GM18502 (cell line): ENCODE measurements around the gene MAD1L1.

ENCODE experiments used
- ATAC-seq: cut with Tn5 transposase; IDR thresholded peaks from one replicate; pipeline ENCODE4 v1.9.1; 2021; ENCODE audit warnings: mild to moderate bottlenecking; ENCODE audit not compliant: unreplicated experiment, poor library complexity

Gene MAD1L1

DNA sequence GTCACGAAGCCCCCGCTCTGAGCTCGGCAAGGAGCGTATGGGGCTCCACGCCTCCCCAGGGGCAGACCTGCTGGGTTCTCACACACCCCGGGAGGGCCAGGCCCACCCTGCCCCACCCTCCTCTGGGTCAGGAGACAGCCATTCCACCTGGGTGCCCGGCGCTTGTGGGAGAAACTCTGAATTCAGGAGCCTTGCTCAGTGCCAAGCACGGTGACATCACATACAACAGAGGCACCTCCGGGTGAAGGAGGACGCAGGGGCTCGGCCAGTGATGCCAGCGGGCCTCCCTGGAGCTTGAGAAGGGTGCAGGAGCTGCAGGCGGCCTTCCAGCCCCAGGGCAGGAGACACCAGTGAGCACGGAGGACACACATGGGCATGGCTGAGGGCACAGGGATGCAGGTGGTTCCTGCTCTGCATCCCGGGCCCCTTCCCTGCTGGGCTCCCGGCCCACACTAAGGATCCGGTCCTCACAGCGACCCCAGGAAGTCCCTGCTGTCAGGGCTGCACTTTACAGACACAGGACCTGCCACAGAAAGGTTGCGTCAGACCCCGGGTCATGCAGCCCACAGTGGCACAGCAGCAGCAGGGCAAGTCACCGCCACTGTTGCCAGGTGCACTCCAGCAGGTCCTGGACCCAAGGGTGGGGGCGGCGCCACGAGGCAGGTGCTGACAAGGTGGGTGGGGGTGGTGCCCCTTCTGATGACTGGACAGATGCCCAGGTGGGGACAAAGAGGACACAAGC is 108.0 kb downstream of the MAD1L1 start:
- no peak for ATAC-seq

DNA sequence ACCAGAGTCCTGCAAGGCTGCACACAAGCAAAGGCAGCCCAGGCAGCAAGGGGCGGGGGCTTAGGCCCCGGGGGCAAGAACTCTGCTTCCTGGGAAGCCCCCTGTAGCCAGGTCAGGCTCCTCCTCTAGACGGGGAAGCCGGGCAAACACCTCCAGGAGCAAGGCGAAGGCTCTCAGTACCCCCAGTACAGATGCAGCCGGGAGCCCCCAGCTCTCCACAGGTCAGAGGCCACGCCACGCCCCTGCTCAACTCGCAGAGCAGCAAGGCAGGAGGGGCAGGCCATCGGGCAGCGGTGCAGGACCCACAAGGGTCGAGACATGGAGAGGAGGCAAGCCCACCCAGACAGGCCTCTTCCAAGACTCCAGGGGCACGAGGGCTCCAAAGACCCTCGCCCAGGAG is 108.8 kb downstream of the MAD1L1 start:
- no peak for ATAC-seq

DNA sequence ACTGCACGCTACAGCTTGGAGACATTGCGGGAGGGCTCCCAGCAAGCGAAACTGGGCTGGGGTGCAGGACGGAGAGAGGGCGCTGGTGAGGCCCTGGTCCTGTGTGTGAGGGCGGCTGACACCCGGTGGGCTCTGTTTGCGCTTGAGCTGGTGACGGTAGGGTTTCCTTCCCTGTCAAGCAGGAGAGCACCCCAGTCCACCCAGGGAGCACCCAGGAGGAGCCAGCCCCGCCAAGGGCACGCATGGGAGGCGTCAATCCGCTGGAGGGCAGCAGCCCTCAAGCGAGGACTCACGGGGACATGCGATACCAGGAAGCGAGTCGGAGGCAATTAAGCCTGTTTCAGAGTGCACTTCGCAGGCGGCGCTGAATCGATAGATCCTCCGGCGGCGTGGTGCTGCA is 109.4 kb downstream of the MAD1L1 start:
- ATAC-seq = no peak

DNA sequence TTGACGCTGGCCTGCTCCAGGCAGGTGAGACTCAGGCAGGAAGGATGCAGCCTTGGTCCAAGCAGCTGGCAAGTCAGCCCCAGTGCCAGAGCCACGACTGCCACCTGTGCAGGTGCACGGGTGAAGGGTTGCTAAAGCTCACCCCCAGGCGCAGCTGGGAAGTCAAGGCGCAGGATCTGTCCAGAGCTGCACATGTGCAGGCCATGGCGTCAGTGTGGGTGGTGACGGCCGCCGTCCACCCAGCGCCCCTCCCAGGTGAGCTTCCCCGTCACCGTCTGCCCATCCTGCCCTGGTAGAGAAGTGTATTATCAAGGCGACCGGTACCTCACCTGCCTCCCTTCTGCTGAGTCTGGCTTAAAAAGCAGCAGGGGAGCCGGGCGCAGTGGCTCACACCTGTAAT is 110.1 kb downstream of the MAD1L1 start:
- ATAC-seq = no peak

DNA sequence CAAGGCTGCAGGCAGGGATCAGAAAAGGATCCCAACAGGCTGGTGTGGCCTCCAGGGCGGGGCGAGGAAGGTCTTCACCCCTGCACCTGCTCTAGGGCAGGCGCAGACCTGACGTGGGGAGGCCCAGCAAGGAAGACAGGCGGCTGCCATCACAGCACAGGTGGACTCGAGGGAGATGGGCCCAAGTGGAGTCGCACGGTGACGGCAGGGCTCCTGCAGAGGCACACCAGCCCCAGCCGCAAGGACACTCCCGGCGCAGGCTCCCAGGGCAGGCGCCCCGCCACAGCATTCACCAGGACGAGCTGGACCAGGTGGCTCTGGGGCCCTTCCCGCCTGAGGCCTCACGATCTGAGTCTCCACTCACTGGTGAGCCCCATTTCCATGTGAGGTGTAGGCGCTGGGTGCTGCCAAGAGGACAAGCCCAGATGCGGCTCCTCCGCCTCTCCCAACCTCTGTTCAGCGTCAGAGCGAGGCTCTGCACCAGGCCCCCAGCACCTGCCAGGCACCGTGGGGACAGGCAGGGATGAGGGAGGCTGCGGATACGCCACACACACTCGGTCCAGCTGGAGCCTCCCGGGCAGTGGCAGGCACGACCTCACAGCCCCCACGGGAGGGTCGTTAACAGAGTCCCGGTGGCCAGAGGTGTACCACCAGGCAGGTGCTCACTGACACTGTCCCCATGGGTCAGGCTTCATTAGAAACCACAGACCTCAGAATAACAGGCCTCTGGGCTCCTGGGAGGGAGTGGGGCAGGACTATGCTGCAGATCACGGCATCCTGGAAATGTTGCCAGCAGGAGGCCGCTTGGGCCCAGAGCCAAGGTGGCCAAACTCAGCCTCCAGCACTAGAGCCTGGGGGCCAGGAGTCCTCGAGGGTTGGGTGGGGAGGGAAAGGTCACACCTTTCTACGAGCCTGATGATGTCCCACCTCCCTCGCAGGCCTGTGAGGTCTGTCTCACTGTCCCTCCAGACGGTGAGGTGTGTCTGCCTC is 111.6 kb downstream of the MAD1L1 start:
- ATAC-seq = no peak

DNA sequence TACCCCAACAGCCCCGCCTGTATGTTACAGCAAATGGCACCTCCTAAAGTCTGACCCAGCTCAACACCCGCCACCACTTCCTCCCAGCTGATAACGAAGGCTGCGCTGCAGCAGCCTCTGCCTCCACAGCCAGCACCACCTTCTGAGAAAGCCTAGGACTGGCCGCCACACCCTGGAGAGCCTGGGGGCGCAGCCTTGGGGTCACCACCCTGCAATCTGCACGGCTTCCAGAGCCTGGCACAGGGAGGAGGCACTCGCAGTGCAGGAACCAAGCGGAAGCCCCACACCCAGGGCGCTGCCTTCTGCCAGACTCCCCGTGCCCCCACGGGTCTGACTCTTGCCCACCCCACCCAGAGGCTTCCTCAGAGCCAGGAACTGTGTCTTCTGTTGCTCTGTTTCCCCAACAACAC is 112.5 kb downstream of the MAD1L1 start:
- no peak for ATAC-seq

DNA sequence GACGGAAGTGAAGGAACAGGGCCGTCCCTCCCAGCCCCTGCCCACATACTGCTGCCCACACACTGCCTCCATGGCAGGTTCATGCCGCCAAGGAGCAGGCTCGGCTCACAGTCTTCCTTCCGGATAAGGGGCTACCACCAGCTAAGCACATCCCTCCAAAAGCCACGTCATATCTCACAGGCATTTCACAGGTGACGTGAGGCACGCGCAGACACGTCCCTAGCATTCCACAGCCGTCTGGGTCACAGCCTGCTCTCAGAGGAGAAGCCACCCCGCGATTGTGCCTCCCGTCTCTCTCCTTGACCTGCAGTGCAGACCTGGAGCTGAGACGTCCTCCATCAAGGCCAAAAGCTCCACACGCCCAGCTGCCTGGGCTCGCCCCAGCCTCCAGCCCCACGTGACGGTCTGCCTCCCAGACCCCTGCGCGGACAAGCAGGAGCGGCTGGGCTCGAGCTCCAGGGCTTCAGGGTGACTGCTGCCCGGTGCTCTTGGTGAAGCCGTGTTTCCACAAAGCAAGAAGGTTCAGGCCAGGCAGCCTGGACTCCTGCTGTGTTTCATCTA is 114.0 kb downstream of the MAD1L1 start:
- ATAC-seq = no peak

DNA sequence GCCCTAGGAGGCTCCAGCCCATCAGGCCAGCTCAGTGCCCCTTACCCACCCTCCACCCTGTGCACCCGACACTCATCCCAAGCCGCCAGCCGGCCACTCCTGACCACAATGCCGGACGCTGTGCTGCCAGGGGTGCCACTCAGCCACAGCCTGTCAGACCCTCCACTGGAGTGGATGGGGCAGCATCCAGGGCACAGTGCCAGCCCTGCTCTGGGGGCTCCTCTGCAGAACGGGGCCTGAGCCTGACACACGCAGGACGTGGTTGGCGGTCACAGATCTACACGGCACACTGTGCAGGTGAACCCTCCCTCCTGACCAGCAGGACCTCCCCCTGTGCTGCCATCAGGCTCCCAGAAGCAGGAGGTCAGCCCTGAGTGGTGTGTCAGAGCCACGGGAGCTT is 114.7 kb downstream of the MAD1L1 start:
- ATAC-seq = no peak

DNA sequence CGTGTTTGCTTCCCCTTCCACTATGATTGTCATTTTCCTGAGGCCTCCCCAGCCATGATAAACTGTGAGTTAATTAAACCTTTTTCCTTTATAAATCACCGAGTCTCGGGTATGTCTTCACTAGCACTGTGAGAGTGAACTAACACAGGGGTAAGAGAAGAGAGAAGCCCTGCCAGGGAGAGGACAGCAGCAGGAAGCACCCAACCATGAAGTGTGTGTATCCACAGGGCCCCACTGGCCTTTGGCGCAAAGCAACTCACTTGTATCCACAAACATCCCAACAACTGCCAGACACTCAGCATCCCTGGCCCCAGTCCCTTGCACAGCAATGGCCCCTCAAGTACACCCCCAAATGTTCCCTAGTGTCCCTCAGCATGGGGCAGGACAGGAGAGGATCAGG is 115.1 kb downstream of the MAD1L1 start:
- no peak for ATAC-seq

DNA sequence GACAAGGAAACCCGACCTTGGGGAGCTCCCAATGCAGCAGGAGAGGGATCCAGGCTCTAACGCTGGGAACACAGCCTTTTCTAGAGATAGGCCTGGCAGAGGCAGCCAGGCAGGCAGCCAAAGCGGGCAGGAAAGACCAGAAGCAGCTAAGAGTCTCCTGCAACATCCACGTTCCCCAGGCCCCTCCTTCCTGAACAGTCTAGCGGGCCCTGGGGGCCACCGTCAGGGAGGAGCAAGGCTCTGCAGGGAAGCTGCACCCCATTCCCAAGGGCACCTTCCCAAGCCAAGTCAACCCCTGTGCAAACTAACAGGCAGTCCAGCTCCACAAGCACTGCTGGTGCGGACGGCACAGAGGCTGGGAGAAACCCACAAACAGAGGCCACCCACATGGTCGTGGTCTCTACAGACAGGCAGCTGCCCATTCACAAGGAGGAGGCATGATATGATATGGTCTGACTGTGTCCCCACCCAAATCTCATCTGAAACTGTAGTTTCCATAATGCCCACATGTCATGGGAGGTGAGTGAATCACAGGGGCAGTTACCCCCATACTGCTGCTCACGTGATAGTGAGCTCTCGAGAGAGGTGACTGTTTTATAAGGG is 115.7 kb downstream of the MAD1L1 start:
- no peak for ATAC-seq

DNA sequence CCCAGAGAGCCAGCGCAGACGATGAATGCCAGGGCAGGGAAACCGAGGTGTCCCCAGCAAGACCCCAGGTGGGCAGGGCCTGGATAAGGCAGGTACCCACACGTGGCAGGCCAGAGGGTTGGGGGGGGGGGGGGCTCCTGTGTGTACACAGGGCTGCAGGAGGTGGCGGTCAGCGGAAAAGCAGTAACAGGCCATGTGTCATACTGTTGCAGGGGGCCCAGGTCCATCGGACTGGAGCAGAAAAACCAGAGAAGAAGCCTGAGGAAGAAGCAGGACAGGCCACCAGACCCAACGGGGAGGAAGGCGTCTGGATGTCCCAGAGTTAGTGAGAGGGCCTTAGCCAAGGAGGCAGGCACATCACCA is 116.3 kb downstream of the MAD1L1 start:
- no peak for ATAC-seq

DNA sequence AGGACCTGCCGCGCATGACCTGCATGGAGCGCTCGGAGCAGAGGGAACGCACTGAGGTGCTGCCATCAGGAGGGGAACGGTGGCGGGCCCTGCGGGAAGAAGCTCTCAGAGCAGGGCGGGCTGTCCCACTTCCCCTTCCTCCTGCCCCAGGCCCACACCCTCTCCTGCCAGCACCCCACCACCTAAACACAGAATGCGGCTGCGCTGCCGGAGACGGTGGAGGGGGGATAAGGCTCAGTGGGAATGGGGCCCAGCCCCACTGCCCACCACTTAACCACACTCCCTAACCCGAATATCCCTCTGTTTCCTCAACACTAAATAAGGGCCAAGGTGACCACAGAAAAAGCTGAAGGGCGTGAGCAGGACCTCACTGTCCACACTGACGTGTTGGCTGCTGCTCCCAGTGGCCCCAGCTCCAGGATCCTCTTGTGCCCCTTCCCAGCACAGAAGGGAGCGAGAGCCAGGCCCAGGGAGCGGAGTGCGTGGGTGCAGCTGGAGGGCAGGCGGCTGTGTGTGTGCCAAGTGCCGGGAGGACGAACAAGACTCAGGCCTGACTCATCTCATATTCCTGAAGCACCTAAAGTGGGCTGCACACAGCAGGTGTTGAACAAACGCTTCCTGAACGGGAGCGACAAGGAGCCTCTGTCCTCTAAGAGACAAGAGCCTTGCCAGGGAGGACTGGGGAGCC is 116.8 kb downstream of the MAD1L1 start:
- no peak for ATAC-seq

DNA sequence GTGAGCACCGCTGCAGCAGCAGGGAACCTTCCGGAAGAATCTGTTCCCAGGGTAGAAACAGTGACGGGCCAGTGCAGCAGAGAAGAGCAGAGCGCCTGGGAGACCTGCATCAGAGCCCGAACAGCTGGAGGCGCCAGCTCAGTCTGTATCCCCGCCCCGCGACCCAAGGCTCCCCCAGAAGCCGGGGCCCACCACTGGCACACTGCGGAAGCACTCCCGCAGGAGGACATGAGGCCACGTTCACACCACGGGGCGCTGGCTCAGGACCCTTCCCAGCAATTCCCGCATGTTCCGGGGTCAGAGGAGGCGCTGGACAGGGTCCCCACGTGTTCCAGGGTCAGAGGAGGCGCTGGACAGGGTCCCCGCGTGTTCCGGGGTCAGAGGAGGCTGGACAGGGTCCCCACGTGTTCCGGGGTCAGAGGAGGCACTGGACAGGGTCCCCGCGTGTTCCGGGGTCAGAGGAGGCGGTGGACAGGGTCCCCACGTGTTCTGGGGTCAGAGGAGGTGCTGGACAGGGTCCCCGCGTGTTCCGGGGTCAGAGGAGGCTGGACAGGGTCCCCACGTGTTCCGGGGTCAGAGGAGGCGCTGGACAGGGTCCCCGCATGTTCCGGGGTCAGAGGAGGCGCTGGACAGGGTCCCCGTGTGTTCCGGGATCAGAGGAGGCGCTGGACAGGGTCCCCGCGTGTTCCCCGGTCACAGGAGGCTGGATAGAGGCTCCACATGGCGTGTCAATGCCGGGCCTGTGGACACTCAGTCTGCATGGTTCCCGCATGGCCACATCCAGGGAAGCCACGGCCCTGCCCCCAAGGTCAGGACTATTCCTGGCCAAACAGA is 117.6 kb downstream of the MAD1L1 start:
- no peak for ATAC-seq

DNA sequence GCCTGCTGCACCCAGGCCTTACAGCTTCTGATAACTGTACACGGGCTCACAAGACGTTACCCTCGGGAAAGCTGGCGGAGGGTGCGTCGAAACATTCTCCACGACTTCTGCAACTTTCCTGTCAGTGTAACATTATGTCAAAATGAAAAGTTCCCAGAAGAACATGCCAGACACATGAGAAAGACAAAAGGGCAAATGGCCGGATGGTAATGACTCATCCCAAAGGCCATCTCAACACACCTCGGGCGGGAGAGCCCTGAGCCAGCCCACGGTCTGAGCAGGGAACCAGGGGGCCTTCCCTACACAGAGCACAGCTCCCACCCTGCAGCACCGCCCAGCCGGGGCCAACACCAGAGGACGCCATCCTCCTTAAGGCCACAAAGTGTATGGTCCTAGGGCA is 118.7 kb downstream of the MAD1L1 start:
- ATAC-seq = no peak

DNA sequence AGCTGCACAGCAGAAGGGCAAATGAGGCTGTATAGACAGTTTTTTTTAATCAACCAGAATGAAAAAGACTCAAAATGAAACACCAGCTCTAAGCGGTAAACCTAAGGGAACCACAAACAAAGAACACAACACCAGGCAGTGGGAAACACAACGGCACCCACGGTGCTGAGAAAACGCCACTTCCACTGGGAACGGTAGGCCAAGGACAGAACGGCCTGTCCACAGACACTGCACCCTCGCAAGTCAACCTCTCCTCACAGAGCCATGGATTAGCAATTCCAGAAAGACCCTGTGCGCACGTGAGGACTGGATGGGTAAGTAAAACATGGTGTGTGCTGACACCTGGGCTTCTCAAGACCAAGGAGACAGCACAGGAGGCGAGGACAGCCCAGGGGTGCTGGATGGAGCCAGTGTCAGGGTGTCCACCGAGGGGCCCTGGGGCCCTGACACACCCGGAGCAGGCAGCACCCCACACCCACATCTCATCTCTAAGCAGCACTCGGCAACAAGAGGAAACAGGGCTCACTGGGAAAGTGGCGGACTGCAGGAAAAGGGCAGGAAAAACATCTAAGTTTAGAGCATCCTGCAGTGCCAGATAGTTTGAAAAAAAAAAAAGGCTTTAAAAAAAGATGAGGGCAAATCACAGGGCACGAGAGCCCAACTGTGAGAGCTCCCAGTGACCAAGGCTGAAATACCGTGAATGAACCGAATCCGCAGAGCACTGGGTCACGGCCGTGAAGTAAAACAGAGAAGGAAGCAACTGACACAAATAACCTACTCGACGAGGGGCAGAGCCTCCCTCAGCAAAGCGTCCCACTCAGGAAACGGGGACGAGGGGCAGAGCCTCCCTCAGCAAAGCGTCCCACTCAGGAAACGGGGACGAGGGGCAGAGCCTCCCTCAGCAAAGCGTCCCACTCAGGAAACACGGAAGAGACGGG is 120.2 kb downstream of the MAD1L1 start:
- ATAC-seq = no peak

DNA sequence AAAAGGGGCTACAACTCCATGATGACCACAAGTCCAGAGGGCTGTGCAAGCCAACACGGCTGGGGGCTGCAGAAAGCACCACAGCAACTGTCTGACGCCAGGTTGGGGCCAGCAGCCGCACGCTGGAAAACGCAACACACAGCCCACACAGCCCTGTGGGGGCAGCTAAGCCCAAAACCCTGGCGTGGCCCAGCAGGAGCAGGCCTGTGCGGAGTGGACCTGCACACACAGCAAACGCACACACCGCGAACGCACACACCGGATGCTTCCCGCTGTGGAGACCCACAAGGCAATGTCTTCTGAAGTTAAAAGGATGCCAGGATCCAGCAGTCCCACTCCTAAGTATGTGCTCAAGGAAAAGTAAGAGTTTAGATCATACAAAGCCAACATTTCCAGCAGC is 121.2 kb downstream of the MAD1L1 start:
- ATAC-seq = no peak

DNA sequence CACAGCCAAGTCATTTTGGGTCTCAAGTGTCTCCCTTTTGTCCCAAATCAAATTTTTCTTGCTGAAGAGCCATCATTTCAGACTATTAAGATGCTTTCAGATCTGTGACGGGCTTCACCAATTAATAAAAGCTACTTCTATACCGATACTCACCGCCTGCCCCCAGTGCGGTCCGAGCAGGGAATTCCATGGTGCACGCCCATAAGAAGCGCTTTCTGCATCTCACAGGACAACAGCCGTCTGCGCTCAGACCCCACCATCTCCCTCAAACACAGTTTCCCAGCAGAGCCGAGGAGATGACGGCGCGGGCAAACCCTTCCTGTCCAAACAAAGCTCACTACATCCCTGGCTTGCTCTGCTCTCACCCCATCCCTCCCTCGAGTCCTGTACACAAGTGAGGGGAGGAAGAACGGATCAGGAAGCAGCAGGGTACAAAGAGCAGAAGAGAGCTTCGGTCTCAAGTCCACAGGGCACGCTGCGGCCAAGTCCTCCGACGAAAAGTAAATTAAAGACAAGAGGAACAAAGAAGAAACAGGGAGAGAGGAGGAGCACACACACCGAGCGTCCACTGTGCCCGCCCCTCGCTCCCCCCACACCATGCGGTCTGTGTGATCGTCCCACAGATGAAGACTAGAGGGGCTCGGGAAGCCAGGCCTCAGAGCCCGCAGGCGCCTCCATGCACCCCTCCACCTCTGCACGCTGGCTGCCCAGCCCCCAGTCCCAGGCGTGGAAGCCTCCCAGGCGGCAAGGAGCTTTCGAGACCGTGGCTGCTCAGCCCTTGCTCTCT is 121.9 kb downstream of the MAD1L1 start:
- no peak for ATAC-seq
